GM23248 (cell line): ENCODE data around the gene MRPL17.

Experiments used
- EZH2 ChIP-seq: fragments of 200-600 bp; sonication (generic); IDR thresholded peaks from 2 replicates; pipeline ENCODE4 v1.6.1; 2018; ENCODE audit warnings: antibody characterized with exemption, mild to moderate bottlenecking; ENCODE audit not compliant: insufficient read depth, poor library complexity, severe bottlenecking
- EZH2phosphoT487 ChIP-seq: fragments of 200-600 bp; sonication (generic); IDR thresholded peaks from 2 replicates; pipeline ENCODE4 v1.6.1; 2018; ENCODE audit warnings: antibody characterized with exemption, moderate library complexity, mild to moderate bottlenecking, low read depth; ENCODE audit not compliant: insufficient read depth

DNA sequence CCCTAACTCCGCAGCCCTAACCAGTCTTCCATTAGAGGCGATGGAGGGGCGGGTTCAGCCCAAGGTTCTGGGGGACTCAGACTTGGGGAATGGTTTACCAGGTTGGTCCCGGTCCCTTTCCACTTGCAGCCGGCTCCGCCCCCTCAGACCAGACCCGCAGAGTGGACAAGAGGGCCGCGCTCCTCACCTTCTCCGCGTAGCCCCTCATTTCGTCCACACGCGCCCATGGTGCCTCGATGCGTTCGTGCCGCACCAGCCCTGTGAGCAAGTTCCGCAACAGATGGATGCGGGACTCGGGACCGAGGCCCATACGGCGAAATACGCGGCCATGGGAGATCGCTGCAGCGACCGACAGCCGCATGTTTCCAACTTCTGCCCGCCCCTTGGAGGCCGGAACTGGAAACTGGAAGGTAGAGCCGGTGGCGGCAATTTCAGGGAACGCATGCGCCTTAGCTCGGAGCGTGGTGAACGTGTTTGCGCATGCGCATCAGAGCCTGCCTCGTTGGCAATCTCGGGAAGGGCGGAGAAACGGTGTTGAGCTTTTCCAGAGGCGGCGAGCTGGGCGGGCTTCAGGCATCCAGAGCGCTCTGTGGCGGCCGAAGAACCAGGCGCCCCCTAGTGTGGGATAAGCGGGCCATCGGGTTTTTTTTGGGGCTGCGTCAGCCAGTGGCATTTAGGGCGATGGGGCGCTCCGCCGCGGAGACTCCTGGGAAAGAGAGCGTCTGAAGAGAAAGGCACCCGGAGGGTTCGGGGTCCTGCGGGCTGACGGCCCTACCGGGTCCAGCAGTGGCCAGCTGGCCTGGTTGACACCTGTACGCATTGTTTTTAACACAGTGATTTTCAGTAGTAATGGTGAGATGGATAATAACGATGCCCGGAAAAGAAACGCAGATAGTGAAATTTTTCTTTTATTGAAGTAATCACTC, at the start of gene MRPL17:
- TF ChIP-seq EZH2 = no peak
- no peak for TF ChIP-seq EZH2phosphoT487
